G401 (cell line): ENCODE data around the gene CMKLR1. TPM values are rescaled to one million over a fixed set of nuclear protein-coding genes. Genes with fewer than 3 reads are reported as not detected.
A peak's percentile ranks its signal among the peaks of the same experiment; 100 is the strongest.

ENCODE experiments used
- DNase-seq: peaks from one replicate; pipeline ENCODE4 v3.0.0-alpha.2; 2015; ENCODE audit warnings: low spot score
- in situ Hi-C: cut with HindIII; loops from 2 replicates; pipeline ENCODE4 v1.10.0; 2016; ENCODE audit warnings: low sequenced_read_pairs, mixed read lengths
- total RNA-seq: library from RNA; depleted of rRNA; stranded (reverse); fragments of >200 nt; shearing (Covaris generic); gene quantifications from 2 replicates; pipeline ENCODE4 v1.2.3, GENCODE V29; 2014

CMKLR1 gene
- total RNA-seq, 1 experiment from 2014 or later: not detected

- in situ Hi-C loops: no loop called here
- DNase-seq: no peak
Measured at GRCh38 chr12:108284163-108284562, 54.9 kb downstream of the CMKLR1 start.

GRCh38 chr12:108282676-108283075 is 56.4 kb downstream of the CMKLR1 start:
- DNase-seq: no peak
- in situ Hi-C loops: no loop called here

GRCh38 chr12:108282160-108282559 is 57.0 kb downstream of the CMKLR1 start:
- DNase-seq: no peak
- in situ Hi-C loops: no loop called here

- in situ Hi-C loops: no loop called here
- no peak for DNase-seq
Measured at GRCh38 chr12:108277613-108278012, 61.5 kb downstream of the CMKLR1 start.

GRCh38 chr12:108273217-108273616 is 65.9 kb downstream of the CMKLR1 start:
- no peak for DNase-seq
- in situ Hi-C loops: no loop called here

- no peak for DNase-seq
- in situ Hi-C loops: no loop called here
Measured at GRCh38 chr12:108271951-108272872, 66.9 kb downstream of the CMKLR1 start.

- in situ Hi-C loops: no loop called here
- no peak for DNase-seq
Measured at GRCh38 chr12:108270849-108271143, 68.3 kb downstream of the CMKLR1 start.

GRCh38 chr12:108270035-108270848 is 68.9 kb downstream of the CMKLR1 start:
- in situ Hi-C loops: no loop called here
- no peak for DNase-seq

GRCh38 chr12:108269224-108269623 is 69.9 kb downstream of the CMKLR1 start:
- in situ Hi-C loops: no loop called here
- no peak for DNase-seq

GRCh38 chr12:108268397-108268796 is 70.7 kb downstream of the CMKLR1 start:
- DNase-seq: no peak
- in situ Hi-C loops: no loop called here

- in situ Hi-C loops: no loop called here
- no peak for DNase-seq
Measured at GRCh38 chr12:108267450-108267849, 71.7 kb downstream of the CMKLR1 start.

- peak; percentile 60 for DNase-seq
- in situ Hi-C loops: no loop called here
Measured at GRCh38 chr12:108266131-108266530, 73.0 kb downstream of the CMKLR1 start.

GRCh38 chr12:108265505-108265904 is 73.6 kb downstream of the CMKLR1 start:
- in situ Hi-C loops: no loop called here
- no peak for DNase-seq

GRCh38 chr12:108260969-108261368 is 78.1 kb downstream of the CMKLR1 start:
- in situ Hi-C loops: no loop called here
- DNase-seq: no peak

- in situ Hi-C loops: no loop called here
Measured at GRCh38 chr12:108260039-108260438, 79.1 kb downstream of the CMKLR1 start.

GRCh38 chr12:108257610-108258106 is 81.5 kb downstream of the CMKLR1 start:
- in situ Hi-C loops: no loop called here

More at GRCh38 chr12:108260039-108260438, 79.1 kb downstream of the CMKLR1 start:
- DNase-seq: no peak

GRCh38 chr12:108257004-108257403 is 82.1 kb downstream of the CMKLR1 start:
- in situ Hi-C loops: no loop called here
- DNase-seq: no peak

More at GRCh38 chr12:108257610-108258106, 81.5 kb downstream of the CMKLR1 start:
- no peak for DNase-seq

GRCh38 chr12:108255252-108255602 is 83.9 kb downstream of the CMKLR1 start:
- in situ Hi-C loops: no loop called here
- DNase-seq: no peak

GRCh38 chr12:108254517-108255251 is 84.4 kb downstream of the CMKLR1 start:
- peak; percentile 56 for DNase-seq
- in situ Hi-C loops: no loop called here
